Vagina (tissue), 2 donors: ENCODE results near the gene MED16.

Experiments used
- CTCF ChIP-seq, 3 experiments: fragments of 450-650 bp in 2 of 3; fragments of 200-600 bp in 1 of 3; sonication (generic) in 1 of 3; IDR thresholded peaks; one replicate each; pipeline ENCODE4 v1.5.1; 2017 to 2019; ENCODE audit warnings: antibody characterized with exemption in 3 of 3, mild to moderate bottlenecking in 2 of 3, moderate library complexity in 2 of 3
- POLR2A ChIP-seq, 2 donors: fragments of 450-650 bp; IDR thresholded peaks; one replicate each; pipeline ENCODE4 v1.6.1; 2017; ENCODE audit warnings: antibody characterized with exemption in 2 of 2, mild to moderate bottlenecking in 2 of 2, moderate library complexity in 2 of 2
- POLR2AphosphoS5 ChIP-seq, 2 donors: sonication (generic); formaldehyde crosslinking; IDR thresholded peaks; one replicate each; pipeline ENCODE4 v1.9.0; 2017; ENCODE audit warnings: antibody characterized with exemption in 2 of 2, mild to moderate bottlenecking in 2 of 2, low read depth in 1 of 2; ENCODE audit not compliant: insufficient read depth in 1 of 2

- no peak for TF ChIP-seq CTCF (IDR thresholded peaks at IDR 0.05)
- TF ChIP-seq POLR2AphosphoS5 (IDR thresholded peaks at IDR 0.05; ENCODE audit: insufficient read depth in 1 of 2, low read depth in 1 of 2) = no peak
- no peak for TF ChIP-seq POLR2A (IDR thresholded peaks at IDR 0.05)
These were observed 66.9 kb downstream of the MED16 start for GRCh38 chr19:825897-826644.
